ENCODE data around the gene CNTN5. TPM values are rescaled to one million over a fixed set of nuclear protein-coding genes. Genes with fewer than 3 reads are reported as not detected.

CNTN5 gene
- total RNA-seq, 4 donors from 2014 or later = not detected

- no peak for TF ChIP-seq CTCF (IDR thresholded peaks at IDR 0.05; ENCODE audit: low read depth)
These were observed 983.2 kb downstream of the CNTN5 start for GRCh38 chr11:100003985-100004384.

GRCh38 chr11:100004541-100004940 lies 983.8 kb downstream of the CNTN5 start:
- no peak for TF ChIP-seq CTCF (IDR thresholded peaks at IDR 0.05; ENCODE audit: low read depth)

GRCh38 chr11:100008417-100008816 lies 987.7 kb downstream of the CNTN5 start:
- TF ChIP-seq CTCF (IDR thresholded peaks at IDR 0.05; ENCODE audit: low read depth) = no peak

GRCh38 chr11:100009728-100010127 lies 989.0 kb downstream of the CNTN5 start:
- TF ChIP-seq CTCF (IDR thresholded peaks at IDR 0.05; ENCODE audit: low read depth) = no peak

- no peak for TF ChIP-seq CTCF (IDR thresholded peaks at IDR 0.05; ENCODE audit: low read depth)
These were observed 989.6 kb downstream of the CNTN5 start for GRCh38 chr11:100010393-100010792.

- no peak for TF ChIP-seq CTCF (IDR thresholded peaks at IDR 0.05; ENCODE audit: low read depth)
These were observed 990.9 kb downstream of the CNTN5 start for GRCh38 chr11:100011697-100012096.

GRCh38 chr11:100013011-100013410 lies 992.3 kb downstream of the CNTN5 start:
- TF ChIP-seq CTCF (IDR thresholded peaks at IDR 0.05; ENCODE audit: low read depth) = no peak

All from subcutaneous adipose tissue (tissue), 4 donors.